GM20000 (cell line): ENCODE measurements around the gene CLEC9A.

Source experiments
- DNase-seq: peaks from one replicate; pipeline ENCODE4 v3.0.0; 2012; ENCODE audit warnings: low spot score
- CTCF ChIP-seq: IDR thresholded peaks from 2 replicates; pipeline ENCODE4 v1.5.1; 2012; ENCODE audit warnings: mild to moderate bottlenecking, control low read depth; ENCODE audit errors: extremely low read depth, missing control alignments

CLEC9A gene

GRCh38 chr12:10030446-10030845 lies at the start of gene CLEC9A:
Gene CLEC9A, plus strand, starts transcription at chr12:10030682. Its CDS starts 22,006 bp downstream, at chr12:10052688.
- DNase-seq: no peak
- TF ChIP-seq CTCF: no peak

GRCh38 chr12:9991876-9992275 lies 38.6 kb upstream of the CLEC9A start:
- no peak for TF ChIP-seq CTCF
- no peak for DNase-seq

- no peak for TF ChIP-seq CTCF
- DNase-seq: no peak
Measured at GRCh38 chr12:9992296-9992695, 38.2 kb upstream of the CLEC9A start.

- no peak for DNase-seq
- no peak for TF ChIP-seq CTCF
Measured at GRCh38 chr12:9999016-9999415, 31.5 kb upstream of the CLEC9A start, which contains the start of gene CLEC1B. Gene CLEC1B, minus strand, starts transcription at chr12:9999121. Its CDS starts 21 bp downstream, at chr12:9999100.

GRCh38 chr12:10001171-10001776 lies 29.2 kb upstream of the CLEC9A start:
- TF ChIP-seq CTCF: no peak
- no peak for DNase-seq

GRCh38 chr12:10012630-10013330 lies 17.7 kb upstream of the CLEC9A start:
- no peak for DNase-seq
- no peak for TF ChIP-seq CTCF

GRCh38 chr12:10015450-10015849 lies 15.0 kb upstream of the CLEC9A start:
- DNase-seq: no peak
- TF ChIP-seq CTCF: no peak
